ENCODE measurements around the gene PSME4. TPM values are rescaled to one million over a fixed set of nuclear protein-coding genes. Genes with fewer than 3 reads are reported as not detected.

Gene PSME4
- total RNA-seq, 4 donors from 2014 or later = 23.8 to 51.2 (median 34.2) TPM

DNA sequence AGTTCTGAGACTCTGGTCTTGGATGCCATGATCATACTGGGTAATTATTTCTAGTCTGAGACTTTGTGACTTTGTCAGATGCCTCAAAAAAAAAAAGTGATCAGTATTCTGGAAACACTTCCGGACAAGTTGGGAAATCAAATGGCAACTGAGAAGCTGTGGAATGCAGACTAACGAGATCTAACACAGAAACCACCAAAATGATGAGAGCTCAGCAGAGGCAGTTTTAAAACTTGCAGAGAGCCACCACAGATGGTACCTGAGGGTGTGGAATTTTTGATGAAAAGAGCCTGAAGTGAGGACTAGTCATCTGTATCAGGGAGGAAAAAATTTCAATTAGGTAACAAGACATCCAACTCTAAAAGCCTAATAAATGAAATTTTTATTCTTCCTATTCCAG lies 105.5 kb downstream of the PSME4 start:
- Histone ChIP-seq H3K9me3 (no peaks in the 10 kb centered on the region), H3K27me3 (no peaks in the 10 kb centered on the region), H3K27ac (no peak overlapping the region), H3K36me3 (peaks cover 0 to 43% (median 3%) of the 10 kb centered on the region in 3 donors), H3K4me1 (no peaks in the 10 kb centered on the region), H3K4me3 (no peak overlapping the region)
- no peak for DNase-seq
- TF ChIP-seq, protein P1, sequence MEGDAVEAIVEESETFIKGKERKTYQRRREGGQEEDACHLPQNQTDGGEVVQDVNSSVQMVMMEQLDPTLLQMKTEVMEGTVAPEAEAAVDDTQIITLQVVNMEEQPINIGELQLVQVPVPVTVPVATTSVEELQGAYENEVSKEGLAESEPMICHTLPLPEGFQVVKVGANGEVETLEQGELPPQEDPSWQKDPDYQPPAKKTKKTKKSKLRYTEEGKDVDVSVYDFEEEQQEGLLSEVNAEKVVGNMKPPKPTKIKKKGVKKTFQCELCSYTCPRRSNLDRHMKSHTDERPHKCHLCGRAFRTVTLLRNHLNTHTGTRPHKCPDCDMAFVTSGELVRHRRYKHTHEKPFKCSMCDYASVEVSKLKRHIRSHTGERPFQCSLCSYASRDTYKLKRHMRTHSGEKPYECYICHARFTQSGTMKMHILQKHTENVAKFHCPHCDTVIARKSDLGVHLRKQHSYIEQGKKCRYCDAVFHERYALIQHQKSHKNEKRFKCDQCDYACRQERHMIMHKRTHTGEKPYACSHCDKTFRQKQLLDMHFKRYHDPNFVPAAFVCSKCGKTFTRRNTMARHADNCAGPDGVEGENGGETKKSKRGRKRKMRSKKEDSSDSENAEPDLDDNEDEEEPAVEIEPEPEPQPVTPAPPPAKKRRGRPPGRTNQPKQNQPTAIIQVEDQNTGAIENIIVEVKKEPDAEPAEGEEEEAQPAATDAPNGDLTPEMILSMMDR (IDR thresholded peaks at IDR 0.05) = no peak
- no peak for TF ChIP-seq POLR2A (IDR thresholded peaks at IDR 0.05)

DNA sequence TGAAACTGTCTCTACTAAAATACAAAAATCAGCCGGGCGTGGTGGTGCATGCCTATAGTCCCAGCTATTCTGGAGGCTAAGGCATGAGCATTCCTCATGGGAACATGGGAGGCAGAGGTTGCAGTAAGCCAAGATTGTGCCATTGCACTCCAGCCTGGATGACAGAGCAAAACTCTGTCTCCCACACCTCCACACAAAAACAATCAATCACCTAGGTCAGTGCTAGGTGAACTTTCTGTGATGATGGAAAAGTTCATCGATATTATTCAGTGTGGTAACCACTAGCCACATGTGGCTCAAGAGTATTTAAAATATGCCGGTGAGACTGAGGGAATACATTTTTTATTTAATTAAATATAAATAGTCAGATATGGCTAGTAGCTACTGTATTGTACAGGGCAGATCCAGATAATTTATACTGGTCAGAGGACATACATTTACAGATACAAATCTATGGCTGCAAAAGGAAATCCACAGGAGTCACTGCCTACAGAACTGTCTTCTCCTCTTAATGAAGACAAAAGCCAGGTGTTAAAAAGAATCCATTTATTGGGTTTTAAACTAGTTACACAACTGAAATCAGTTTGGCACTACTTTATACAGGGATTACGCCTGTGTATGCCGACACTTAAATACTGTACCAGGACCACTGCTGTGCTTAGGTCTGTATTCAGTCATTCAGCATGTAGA lies 107.1 kb downstream of the PSME4 start:
- H3K4me3 ChIP-seq = no peak overlapping the region
- no peak overlapping the region for H3K27ac ChIP-seq
- H3K36me3 ChIP-seq = peaks cover 0 to 43% (median 3%) of the 10 kb centered on the region in 3 donors
- H3K9me3 ChIP-seq = no peaks in the 10 kb centered on the region
- no peaks in the 10 kb centered on the region for H3K4me1 ChIP-seq
- no peak for DNase-seq
- no peak for TF ChIP-seq POLR2A (IDR thresholded peaks at IDR 0.05)
- TF ChIP-seq, protein P1 (IDR thresholded peaks at IDR 0.05) = no peak
- no peaks in the 10 kb centered on the region for H3K27me3 ChIP-seq

DNA sequence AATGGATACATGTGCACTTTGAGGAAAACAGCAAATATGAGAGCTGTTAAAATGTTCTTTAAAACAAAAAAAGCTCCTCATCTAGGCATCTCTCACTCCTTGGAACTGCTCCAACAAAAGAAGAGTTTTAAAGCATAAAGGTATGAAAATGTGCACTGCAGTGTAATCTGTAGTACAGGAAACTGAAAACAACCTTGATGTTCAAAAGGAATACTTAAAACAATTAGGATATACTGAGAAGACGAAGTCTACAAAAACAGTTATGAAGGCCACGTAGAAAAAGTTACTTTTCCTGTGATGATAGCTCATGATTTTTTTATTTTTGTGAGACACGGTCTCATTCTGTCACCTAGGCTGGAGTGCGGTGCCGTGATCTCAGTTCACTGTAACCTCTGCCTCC lies 109.0 kb downstream of the PSME4 start:
- TF ChIP-seq, protein P1 (IDR thresholded peaks at IDR 0.05) = no peak
- TF ChIP-seq POLR2A (IDR thresholded peaks at IDR 0.05) = no peak
- no peak for DNase-seq

DNA sequence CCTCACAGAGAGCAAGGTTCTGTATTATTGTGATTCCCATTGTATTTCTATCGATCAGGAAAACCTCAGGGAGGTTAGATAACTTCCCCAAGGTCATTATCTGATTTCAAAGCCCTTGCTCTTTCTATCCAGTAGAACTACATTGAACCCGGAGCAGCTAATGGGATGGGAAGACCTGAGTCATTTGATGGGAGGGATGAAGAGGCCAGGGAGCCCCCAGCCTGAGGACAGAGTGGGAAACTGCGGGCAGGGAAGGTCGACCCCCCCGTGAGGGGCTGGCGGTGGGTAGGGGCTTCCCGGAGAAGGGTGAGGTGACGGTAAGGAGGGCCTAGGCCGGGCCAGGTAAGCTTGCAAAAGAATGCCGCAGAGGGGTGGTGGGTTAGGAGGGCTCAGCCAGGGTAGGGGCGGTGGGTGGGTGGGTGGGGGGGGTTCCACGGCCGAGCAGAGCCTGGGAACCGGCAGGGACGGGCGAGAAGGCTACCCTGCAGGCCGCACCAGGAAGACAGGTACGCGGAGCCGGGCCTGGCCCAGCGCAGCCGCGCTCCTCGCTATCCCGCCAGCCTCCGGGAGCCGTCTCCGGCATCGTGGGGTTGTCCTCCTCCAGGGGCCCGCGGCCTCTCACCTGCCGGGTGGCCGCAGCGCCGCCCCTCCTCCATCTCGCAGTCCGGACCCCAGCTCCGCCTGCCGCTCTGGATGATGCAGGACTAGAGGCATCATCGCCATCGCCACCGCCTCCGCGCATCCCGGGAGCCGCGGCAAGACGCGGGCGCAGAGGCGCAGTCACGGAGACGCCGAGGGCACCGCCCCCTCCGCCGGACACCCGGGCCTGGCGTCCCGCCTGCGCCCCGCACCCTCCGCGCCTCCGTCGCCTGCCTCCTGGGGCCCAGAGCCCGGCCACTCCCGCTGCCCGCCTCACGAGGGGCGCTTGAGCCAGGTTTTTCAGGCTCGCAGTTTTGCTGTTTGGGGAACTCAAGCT lies 111.3 kb downstream of the PSME4 start, which contains the start of gene GPR75:
TSS of gene GPR75 (minus strand) at position 762 of the 976 bp plus-strand sequence. CDS start 5,211 bp downstream, outside the sequence.
- DNase-seq = peak in 1 of 3 donors; percentile 56
- peak within 1 kb of the TSS in 2 of 4 donors; percentile 46 to 48 for H3K4me3 ChIP-seq
- no peak for TF ChIP-seq POLR2A (IDR thresholded peaks at IDR 0.05)
- TF ChIP-seq, protein P1 (IDR thresholded peaks at IDR 0.05) = no peak
- H3K4me1 ChIP-seq = no peaks in the 10 kb centered on the region
- H3K27ac ChIP-seq = no peak within 1 kb of the TSS
- peaks cover 0 to 10% (median 0%) of the 10 kb centered on the region in 3 donors for H3K36me3 ChIP-seq
- no peaks in the 10 kb centered on the region for H3K9me3 ChIP-seq
- no peaks in the 10 kb centered on the region for H3K27me3 ChIP-seq

More for the DNA sequence above, 109.0 kb downstream of the PSME4 start:
- Histone ChIP-seq H3K4me1 (no peaks in the 10 kb centered on the region), H3K36me3 (peaks cover 0 to 34% (median 3%) of the 10 kb centered on the region in 3 donors), H3K27ac (no peak overlapping the region), H3K9me3 (no peaks in the 10 kb centered on the region), H3K27me3 (no peaks in the 10 kb centered on the region), H3K4me3 (no peak overlapping the region)

DNA sequence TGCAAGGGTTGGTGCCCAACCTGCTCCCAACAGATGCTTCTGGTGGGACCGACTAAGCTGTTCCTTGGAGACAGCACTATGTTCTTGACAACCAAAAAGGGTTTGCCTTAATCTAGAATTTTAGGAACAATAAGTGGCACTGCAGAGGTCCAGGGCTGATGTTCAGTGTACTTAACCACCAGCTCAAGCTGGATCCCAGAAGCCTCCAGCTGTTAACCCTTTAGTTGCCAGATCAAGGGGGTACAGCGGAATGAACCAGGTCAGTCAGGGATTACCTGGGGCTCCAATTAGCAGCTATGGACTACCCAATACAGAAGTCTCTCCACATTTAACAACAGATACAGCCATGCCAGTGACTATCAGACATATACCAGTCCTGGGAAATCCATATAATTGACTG lies 114.5 kb downstream of the PSME4 start:
- no peaks in the 10 kb centered on the region for H3K4me1 ChIP-seq
- TF ChIP-seq POLR2A (IDR thresholded peaks at IDR 0.05) = no peak
- TF ChIP-seq, protein P1 (IDR thresholded peaks at IDR 0.05) = no peak
- no peak overlapping the region for H3K4me3 ChIP-seq
- no peak overlapping the region for H3K27ac ChIP-seq
- no peak for DNase-seq
- no peaks in the 10 kb centered on the region for H3K27me3 ChIP-seq
- no peaks in the 10 kb centered on the region for H3K9me3 ChIP-seq
- peaks cover 0 to 9% (median 0%) of the 10 kb centered on the region in 3 donors for H3K36me3 ChIP-seq

Data from Peyer's patch (tissue), 4 donors.